OCI-M2 (cell line): ENCODE data around the gene GNB1.
"Not testable (repeated sequence)": the region's sequence is repeated elsewhere in the genome, so short reads cannot be mapped to it uniquely, and the experiment has no call there.

Experiments
- DNase-seq: peaks from one replicate; lab custom pipeline; 2025; ENCODE audit not compliant: unreplicated experiment; lab: John Stamatoyannopoulos, UW

Gene GNB1

DNA sequence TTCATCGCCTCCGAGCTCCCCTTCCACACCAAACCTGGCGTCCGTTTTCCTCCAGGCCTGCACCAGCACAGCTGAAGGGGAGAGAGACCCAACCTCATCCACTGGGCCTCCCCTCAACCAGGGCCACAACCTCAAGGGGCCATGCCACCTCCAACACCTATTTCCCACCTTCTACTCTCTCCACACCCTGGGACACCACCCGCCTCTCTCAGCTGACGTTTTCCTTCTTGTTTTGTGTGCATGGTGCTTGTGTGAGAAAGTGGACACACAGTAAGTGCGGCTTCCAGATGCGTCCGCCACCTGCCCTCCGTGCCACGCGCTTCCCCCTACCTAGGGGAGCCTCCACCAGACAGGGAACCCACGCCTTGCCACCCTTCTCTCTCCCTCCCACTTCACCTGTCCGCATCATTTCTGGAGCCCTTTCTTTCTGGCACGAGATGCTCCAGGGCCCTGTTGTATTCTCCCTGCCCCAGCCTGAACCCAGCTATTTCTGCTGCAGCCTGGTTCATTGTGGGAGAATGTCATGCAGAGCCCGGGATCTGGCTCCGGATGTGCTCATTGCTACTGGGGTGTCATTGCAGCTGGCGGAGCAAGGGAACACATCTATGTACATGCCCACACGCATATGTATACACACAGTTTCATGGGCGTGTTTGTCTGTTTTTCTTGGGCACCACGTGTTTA, 1.3 kb upstream of the GNB1 start:
- no peak for DNase-seq

GRCh38 chr1:1891349-1892078, 627 bp upstream of the GNB1 start:
- no peak for DNase-seq

GRCh38 chr1:1889847-1890505, 911 bp downstream of the GNB1 start:
- DNase-seq, result no peak

- no peak for DNase-seq
Measured at GRCh38 chr1:1889090-1889750, 1.7 kb downstream of the GNB1 start.

GRCh38 chr1:1883890-1884289, 7.0 kb downstream of the GNB1 start:
- not testable (repeated sequence) for DNase-seq

DNA sequence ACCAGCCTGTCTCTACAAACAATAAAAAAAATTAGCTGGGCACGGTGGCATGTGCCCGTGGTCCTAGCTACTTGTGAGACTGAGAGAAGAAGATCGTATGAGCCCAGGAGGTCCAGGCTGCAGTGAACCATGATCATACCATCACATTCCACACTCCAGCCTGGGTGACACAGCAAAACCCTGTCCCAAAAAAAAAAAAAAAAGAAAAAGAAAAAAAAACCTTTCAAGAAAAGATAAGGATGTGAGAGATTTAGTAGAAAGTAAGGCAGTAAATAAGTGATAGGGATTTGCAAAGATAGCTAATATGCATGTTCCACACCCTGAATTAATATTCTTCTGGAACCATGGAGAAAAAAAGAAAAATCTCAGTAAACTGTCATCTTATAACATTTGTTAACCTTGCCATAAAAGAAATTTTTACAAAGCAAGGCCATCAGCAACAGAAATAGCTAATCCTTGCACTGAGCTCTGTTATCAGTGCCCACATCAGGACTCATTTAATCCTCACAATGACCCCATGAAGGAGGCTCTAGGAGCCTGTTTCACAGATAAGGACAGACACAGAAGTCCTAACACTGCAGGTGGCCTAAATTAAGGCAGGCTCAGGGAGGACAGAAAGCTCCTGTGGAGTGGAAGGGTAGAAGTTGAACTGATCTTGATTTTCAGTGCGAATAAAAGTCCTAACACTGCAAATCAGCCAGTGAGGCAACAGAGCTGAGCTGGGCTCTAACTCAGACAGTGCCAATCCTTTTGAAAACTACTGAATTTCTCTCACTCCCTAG, 7.6 kb downstream of the GNB1 start:
- no peak for DNase-seq

DNA sequence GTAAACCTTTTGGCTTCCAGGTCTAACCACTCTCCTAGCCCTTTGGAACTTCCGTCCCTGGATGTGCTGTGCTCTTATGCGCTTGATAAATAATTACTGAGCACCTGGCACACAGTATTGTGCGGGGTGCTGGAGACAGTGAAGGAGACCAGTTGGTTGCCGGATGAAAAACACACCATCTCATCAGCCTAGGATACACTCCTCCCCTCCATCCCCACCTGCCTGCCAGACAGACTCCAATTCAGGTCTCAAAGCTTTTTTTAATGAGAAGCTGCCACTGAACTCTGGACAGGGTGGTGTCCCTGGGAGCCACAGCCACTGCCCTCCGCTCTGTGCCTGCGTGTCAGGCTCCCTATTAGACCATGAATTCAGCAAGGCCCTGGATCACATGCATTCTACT, 9.2 kb downstream of the GNB1 start:
- DNase-seq, result no peak

DNA sequence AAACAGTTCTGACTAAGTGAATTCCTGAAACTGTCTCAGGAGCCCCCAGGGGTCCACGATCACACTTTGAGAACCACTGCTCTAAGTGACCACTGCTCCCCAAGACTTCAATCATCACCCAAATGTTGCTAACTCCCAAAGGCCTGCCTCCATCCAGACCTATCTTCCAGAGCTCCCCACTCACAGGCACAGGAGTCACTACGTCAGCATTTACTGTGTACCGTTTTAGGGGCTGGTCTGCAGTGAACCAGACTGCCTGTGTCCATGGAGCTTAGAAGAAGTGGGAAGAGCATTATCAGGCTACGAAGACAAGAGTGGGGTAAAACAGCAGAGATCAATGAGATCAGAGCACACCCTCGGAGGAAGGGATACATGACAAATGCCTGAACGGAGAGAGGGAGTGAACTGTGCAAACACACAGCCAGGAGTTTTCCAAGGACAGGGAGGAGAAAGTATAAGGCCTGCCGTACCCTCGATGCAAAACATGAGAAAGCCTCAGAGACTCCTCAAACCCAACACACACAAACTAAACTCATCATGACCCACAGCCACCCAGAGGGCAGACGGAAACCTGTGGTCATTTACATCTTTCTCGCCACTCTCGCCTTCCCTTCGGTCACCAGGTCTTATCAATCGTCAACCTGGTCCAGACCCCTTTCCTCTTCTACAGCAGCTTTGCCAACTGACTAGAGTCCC, 10.1 kb downstream of the GNB1 start:
- DNase-seq, result no peak

DNA sequence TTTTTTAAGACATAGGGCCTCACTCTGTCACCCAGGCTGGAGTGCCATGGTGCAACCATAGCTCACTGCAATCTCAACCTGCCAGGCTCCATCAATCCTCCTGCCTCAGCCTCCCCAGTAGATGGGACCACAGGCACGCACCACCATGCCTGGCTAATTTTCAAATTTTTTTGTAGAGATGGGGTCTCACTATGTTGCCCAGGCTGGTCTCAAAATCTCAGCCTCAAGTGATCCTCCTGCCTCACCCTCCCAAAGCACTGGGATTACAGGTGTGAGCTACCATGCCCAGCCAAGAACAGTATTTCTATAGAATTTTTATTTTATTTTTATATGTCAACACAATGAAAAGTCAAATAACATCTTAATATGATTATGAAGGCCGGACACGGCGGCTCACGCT, 10.9 kb downstream of the GNB1 start:
- DNase-seq, result no peak

DNA sequence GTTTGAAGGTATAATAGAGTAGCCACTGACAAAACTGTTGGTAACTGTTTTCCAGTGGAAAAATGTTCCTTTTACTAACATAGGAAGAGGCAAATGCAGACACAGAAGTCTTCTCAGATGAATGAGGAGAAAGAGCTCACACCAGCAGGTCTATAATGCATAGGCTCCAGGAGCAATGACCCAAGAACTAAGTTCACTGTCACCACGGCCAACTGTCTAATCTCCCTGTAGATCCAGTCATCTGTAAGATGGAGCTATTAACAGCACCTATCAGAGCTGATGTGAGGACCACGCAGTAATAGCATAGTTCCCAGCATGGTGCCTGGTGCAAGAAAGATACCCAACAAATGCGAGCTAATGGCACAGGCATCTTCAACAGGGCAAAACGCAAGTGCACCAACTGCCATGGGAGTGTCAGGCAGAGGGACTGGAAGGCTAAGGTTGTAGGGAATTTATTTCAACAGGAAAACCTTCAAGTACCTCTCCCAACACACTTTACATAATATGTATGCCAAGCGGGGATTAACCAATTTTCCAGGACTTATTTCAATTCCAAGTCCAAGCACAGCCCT, 12.9 kb downstream of the GNB1 start:
- DNase-seq, result no peak

GRCh38 chr1:1876335-1876930, 14.5 kb downstream of the GNB1 start:
- no peak for DNase-seq

GRCh38 chr1:1875932-1876331, 15.0 kb downstream of the GNB1 start:
- DNase-seq, result no peak

- DNase-seq, result no peak
Measured at GRCh38 chr1:1874901-1875300, 16.0 kb downstream of the GNB1 start.

DNA sequence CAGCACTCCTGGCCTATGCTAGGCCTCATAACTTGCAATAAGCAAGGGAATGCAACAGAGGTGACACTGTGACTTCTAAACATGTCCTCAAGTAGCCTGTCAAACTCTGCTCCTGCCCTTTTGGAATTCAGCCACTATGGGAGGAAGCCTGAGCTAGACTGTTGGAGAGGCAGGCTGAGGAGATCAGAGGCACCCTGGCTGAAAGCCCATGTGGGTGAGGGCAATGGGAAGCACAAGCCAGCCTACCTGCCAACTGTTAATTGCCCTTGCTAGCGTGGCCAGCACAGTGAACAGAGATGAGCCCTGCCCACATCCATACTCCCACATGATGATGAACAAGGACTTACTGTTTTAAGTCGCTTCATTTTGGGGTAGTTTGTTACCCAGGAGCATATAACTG, 17.7 kb downstream of the GNB1 start:
- DNase-seq, result no peak

GRCh38 chr1:1872329-1872994, 18.4 kb downstream of the GNB1 start:
- no peak for DNase-seq

DNA sequence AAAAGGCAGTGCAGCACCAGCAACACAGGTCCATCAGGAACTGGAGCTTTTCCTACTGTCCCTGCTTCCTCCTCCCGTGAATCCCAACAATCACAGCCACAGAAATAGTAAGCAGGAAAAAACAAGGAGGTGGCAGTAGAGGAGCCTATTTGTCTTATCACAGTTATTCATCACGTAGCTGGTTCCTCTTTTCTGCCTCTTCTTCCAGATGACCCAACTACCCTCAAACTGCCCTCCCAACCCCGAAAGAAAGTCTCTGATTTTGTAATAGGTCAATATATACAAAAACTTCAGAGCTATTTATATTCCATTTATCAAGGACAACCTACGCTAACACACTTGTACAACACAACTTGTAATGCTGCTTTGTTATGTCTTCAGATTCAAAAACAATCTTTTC, 21.4 kb downstream of the GNB1 start:
- no peak for DNase-seq

DNA sequence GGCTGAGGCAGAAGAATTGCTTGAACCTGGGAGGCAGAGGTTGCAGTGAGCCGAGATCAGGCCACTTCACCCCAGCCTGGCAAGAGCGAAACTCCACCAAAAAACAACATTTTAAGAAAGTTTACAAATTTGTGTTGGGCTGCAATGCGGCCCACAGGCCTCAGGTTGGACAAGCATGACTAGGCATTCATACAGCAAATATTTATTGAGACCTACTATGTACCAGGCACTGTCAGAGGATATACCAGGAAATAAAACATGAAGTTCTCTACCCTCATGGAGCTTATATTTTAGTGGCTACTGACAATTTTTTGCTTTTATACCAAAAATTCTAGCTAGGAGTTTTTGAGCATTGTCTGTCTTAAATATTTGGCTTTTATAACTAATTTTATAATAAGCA, 23.7 kb downstream of the GNB1 start:
- no peak for DNase-seq

- no peak for DNase-seq
Measured at GRCh38 chr1:1862905-1863547, 27.9 kb downstream of the GNB1 start.
